ENCODE results near the gene CARD16. TPM values are rescaled to one million over a fixed set of nuclear protein-coding genes. Genes with fewer than 3 reads are reported as not detected.
A peak's percentile ranks its signal among the peaks of the same experiment; 100 is the strongest.

CARD16 gene
- polyA plus RNA-seq, 1 of the 3 experiments (the other 2 are of a cell fraction) = not detected

DNA sequence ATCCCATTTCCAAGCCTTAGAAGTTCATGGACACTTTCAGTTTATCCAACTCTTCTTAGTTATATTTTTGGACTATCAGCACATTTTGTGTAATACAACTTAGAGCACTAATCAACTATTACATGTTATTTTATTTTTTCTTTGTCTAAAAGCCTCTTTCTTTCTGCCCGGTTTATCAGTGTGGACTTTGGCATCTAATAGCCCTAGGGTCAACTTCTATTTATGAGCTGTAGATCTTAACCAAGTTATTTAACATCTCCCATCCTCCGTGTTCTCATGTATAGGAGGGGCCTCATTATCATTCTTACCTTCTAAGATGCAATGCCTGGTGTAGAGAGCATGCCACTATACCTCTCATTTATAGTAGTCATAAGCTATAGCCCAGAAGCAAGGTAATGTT lies 4.4 kb downstream of the CARD16 start (continued):
- TF ChIP-seq, protein P1, sequence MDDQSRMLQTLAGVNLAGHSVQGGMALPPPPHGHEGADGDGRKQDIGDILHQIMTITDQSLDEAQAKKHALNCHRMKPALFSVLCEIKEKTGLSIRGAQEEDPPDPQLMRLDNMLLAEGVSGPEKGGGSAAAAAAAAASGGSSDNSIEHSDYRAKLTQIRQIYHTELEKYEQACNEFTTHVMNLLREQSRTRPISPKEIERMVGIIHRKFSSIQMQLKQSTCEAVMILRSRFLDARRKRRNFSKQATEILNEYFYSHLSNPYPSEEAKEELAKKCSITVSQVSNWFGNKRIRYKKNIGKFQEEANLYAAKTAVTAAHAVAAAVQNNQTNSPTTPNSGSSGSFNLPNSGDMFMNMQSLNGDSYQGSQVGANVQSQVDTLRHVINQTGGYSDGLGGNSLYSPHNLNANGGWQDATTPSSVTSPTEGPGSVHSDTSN (IDR thresholded peaks at IDR 0.05) = no peak
- TF ChIP-seq GATA2 (CRISPR knock-in tag; IDR thresholded peaks at IDR 0.05) (no peak), SIN3A (IDR thresholded peaks at IDR 0.05; ENCODE audit: borderline replicate concordance, low read depth, low read length) (no peak), NFIC (IDR thresholded peaks at IDR 0.05; ENCODE audit: borderline replicate concordance) (no peak), FOXM1 (IDR thresholded peaks at IDR 0.05; ENCODE audit: low read depth) (no peak), TEAD4 (IDR thresholded peaks at IDR 0.05; ENCODE audit: borderline replicate concordance, insufficient read depth) (no peak), YY1 (IDR thresholded peaks at IDR 0.05; ENCODE audit: low read depth) (no peak), FOXJ3 (CRISPR knock-in tag; IDR thresholded peaks at IDR 0.05) (no peak), EZH2phosphoT487 (IDR thresholded peaks at IDR 0.05; ENCODE audit: borderline replicate concordance, low read depth) (no peak), POLR2AphosphoS5 (IDR thresholded peaks at IDR 0.05; ENCODE audit: low read depth, low read length) (no peak), RXRA (IDR thresholded peaks at IDR 0.05; ENCODE audit: borderline replicate concordance, low read depth) (no peak), MXI1 (IDR thresholded peaks at IDR 0.05; ENCODE audit: low read depth, low read length) (no peak), GABPA (IDR thresholded peaks at IDR 0.05; ENCODE audit: low read depth) (no peak), MEF2A (IDR thresholded peaks at IDR 0.05; ENCODE audit: borderline replicate concordance, low read depth) (no peak)
- TF ChIP-seq, protein P2, sequence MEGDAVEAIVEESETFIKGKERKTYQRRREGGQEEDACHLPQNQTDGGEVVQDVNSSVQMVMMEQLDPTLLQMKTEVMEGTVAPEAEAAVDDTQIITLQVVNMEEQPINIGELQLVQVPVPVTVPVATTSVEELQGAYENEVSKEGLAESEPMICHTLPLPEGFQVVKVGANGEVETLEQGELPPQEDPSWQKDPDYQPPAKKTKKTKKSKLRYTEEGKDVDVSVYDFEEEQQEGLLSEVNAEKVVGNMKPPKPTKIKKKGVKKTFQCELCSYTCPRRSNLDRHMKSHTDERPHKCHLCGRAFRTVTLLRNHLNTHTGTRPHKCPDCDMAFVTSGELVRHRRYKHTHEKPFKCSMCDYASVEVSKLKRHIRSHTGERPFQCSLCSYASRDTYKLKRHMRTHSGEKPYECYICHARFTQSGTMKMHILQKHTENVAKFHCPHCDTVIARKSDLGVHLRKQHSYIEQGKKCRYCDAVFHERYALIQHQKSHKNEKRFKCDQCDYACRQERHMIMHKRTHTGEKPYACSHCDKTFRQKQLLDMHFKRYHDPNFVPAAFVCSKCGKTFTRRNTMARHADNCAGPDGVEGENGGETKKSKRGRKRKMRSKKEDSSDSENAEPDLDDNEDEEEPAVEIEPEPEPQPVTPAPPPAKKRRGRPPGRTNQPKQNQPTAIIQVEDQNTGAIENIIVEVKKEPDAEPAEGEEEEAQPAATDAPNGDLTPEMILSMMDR (IDR thresholded peaks at IDR 0.05) = no peak

DNA sequence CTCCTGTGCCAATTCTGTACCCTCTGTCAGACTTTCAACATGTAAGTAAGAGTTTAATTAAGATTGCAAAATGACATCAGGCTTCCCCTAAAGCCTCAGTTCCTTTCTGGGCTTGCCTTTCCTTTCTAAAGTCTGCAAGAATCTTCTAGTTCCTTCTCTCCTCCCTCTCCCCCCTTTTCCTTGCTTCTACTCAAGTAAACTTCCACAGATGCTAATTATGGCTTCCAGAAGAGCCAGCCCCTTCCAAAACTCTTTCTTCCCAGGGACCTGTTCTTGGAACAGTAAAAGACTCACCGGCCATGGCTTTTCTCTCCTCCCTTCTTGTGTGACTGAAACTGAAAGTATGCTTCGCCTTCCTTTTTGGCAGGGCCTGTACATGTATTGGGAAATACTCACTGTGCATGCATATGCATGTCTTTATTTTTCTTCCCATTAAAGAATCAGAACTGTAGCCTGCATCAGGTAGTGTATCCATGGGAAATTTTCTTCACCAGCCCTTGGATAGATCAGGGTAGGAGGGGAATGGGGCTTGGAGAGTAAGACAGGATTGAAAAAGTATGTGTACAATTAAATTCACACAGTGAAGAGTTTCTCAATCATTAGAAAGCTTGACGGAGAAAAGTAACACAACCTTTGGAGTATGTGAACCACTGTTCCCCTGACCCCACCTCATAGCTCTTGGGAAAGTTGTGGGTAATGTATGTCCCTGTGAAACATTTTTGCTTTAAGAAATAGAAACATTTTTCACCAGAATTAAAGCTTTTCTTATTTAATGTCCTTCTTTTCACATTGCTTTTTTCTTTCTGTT lies 10.1 kb downstream of the CARD16 start, which contains the start of gene CASP1:
Gene CASP1, minus strand, starts transcription at position 332 of the 808 bp plus-strand sequence. Its CDS starts 31 bp downstream, at position 301.
- Histone ChIP-seq H3K9ac (no peak within 1 kb of the TSS), H3K36me3 (replicated peaks in 1 of 2; ENCODE audit: control insufficient read depth in 1 of 2, insufficient read depth in 2 of 2, low read length in 1 of 2) (no peaks in the 10 kb centered on the region), H3K4me2 (peak within 1 kb of the TSS; percentile 44; the same call in 1 of the 2 replicates), H2AFZ (ENCODE audit: low read depth) (peak within 1 kb of the TSS; percentile 46; the same call in 1 of the 2 replicates), H4K20me1 (ENCODE audit: insufficient read depth) (no peaks in the 10 kb centered on the region), H3K27me3 (ENCODE audit: insufficient read depth) (no peaks in the 10 kb centered on the region), H3K9me3 (no peaks in the 10 kb centered on the region), H3K79me2 (ENCODE audit: insufficient read depth) (no peaks in the 10 kb centered on the region), H3K4me1 (ENCODE audit: control insufficient read depth in 1 of 2, insufficient read depth in 2 of 2, low read depth in 1 of 2, low read length in 1 of 2) (no peaks in the 10 kb centered on the region; a peak in 1 of 4 replicates), H3F3A (replicated peaks; ENCODE audit: insufficient read depth) (no peaks in the 10 kb centered on the region), H3K4me3 (ENCODE audit: low read depth in 2 of 2, low read length in 1 of 2) (no peak within 1 kb of the TSS), H3K9me2 (no peaks in the 10 kb centered on the region), H3K27ac (ENCODE audit: low read depth in 2 of 2, low read length in 1 of 2) (no peak within 1 kb of the TSS)
- TF ChIP-seq SMC3 (IDR thresholded peaks at IDR 0.05; ENCODE audit: low read depth, low read length) = no peak
- no peak for TF ChIP-seq TAF1 (IDR thresholded peaks at IDR 0.05; ENCODE audit: borderline replicate concordance, low read depth, low read length)
- TF ChIP-seq EZH2phosphoT487 (IDR thresholded peaks at IDR 0.05; ENCODE audit: borderline replicate concordance, low read depth) = no peak
- no peak for TF ChIP-seq MXI1 (IDR thresholded peaks at IDR 0.05; ENCODE audit: low read depth, low read length)
- no peak for TF ChIP-seq NRF1 (IDR thresholded peaks at IDR 0.05; ENCODE audit: low read depth, low read length)
- no peak for TF ChIP-seq SIN3A (IDR thresholded peaks at IDR 0.05; ENCODE audit: borderline replicate concordance, low read depth, low read length)
- TF ChIP-seq RXRA (IDR thresholded peaks at IDR 0.05; ENCODE audit: borderline replicate concordance, low read depth) = no peak
- TF ChIP-seq YY1 (IDR thresholded peaks at IDR 0.05; ENCODE audit: low read depth) = no peak
- TF ChIP-seq, protein P3, sequence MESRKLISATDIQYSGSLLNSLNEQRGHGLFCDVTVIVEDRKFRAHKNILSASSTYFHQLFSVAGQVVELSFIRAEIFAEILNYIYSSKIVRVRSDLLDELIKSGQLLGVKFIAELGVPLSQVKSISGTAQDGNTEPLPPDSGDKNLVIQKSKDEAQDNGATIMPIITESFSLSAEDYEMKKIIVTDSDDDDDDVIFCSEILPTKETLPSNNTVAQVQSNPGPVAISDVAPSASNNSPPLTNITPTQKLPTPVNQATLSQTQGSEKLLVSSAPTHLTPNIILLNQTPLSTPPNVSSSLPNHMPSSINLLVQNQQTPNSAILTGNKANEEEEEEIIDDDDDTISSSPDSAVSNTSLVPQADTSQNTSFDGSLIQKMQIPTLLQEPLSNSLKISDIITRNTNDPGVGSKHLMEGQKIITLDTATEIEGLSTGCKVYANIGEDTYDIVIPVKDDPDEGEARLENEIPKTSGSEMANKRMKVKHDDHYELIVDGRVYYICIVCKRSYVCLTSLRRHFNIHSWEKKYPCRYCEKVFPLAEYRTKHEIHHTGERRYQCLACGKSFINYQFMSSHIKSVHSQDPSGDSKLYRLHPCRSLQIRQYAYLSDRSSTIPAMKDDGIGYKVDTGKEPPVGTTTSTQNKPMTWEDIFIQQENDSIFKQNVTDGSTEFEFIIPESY (IDR thresholded peaks at IDR 0.05; ENCODE audit: borderline replicate concordance, low read depth) = no peak
- no peak for TF ChIP-seq JUND (IDR thresholded peaks at IDR 0.05)
- TF ChIP-seq FOSL2 (IDR thresholded peaks at IDR 0.05; ENCODE audit: borderline replicate concordance, low read depth) = no peak
- TF ChIP-seq EP300 (IDR thresholded peaks at IDR 0.05; ENCODE audit: borderline replicate concordance in 1 of 2, low read depth in 1 of 2, low read length in 1 of 2) = no peak
- no peak for TF ChIP-seq FOXJ3 (CRISPR knock-in tag; IDR thresholded peaks at IDR 0.05)
- no peak for TF ChIP-seq GATA2 (CRISPR knock-in tag; IDR thresholded peaks at IDR 0.05)
- TF ChIP-seq MEF2A (IDR thresholded peaks at IDR 0.05; ENCODE audit: borderline replicate concordance, low read depth) = no peak
- TF ChIP-seq RFX5 (IDR thresholded peaks at IDR 0.05; ENCODE audit: low read length) = no peak
- TF ChIP-seq NFIC (IDR thresholded peaks at IDR 0.05; ENCODE audit: borderline replicate concordance) = no peak
- no peak for TF ChIP-seq FOXM1 (IDR thresholded peaks at IDR 0.05; ENCODE audit: low read depth)
- no peak for TF ChIP-seq TCF12 (IDR thresholded peaks at IDR 0.05)
- TF ChIP-seq, protein P1 (IDR thresholded peaks at IDR 0.05) = no peak
- DNase-seq = no peak
- ChIA-PET CTCF (no interaction called here), POLR2A (no interaction called here)
- 62% methylated on average over 3 of the region's 3 CpGs for WGBS (ENCODE audit: low lambda C conversion rate)

Measured in SK-N-SH (cell line).